HL-60/S4 treated with retinoic acid at 250 ng/mL for 4 days and 3 days (cell line): ENCODE measurements around the gene UBN2.
"Not testable (repeated sequence)": the region's sequence is repeated elsewhere in the genome, so short reads cannot be mapped to it uniquely, and the experiment has no call there.

Experiments used
- in situ Hi-C: fragments of 300-500 bp; cut with MboI; formaldehyde crosslinking; loops from 2 replicates; pipeline ENCODE4 v1.7.0; 2022; ENCODE audit warnings: low sequenced_read_pairs

UBN2 gene

DNA sequence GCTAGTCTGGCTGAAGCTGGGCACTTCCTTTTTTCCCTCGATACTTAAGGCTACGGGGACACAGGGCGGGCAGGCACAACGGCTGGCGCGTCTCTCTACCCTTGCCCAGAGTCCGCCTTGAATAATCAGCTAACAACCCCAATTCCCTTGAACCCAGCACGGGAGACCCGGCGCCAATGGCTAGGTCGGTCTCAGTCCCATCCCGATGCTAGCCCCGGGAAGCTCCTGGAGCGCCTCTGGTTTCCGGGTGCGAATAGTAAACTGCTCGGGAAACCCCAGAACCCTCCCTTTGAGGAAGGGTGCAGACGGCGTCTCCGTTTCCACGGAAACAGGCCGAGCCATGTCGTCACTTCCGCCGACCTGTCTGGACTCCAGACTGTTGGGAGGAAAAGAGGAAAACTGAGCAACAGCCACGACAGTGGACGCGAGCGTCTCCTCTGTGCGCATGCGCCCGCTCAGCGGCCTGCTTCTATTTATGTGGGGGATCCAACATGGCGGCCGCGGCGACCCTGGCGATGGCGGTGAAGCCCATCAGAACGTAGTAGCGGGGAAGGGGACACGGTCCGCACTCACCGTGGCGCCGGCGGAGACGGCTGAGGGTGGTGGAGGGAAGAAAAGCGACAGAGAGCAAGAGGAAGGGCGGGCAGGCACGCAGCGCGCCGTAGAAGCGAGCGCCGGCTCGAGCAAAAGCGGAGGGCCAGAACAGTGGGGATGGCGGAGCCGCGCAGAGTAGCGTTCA, at the start of gene UBN2:
TSS of gene UBN2 (plus strand) at position 464 of the 739 bp plus-strand sequence. CDS start at position 712, 248 bp downstream.
- in situ Hi-C loops = no loop called here

DNA sequence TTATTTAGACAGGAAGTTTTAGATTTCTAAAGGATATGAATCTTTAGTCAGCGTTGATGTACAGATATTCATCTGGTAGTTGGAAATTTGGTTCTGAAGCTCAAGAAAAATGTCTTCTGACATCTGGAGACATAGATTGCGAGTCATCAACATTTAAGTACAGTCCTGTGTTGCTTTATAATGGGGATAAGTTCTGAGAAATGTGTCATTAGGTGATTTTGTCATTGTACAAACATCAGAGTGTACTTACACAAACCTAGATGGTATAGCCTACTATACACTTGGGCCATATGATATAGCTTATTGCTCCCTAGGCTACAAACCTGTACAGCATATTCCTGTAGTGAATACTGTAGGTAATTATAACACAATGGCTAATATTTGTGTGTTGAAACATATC, 49.6 kb upstream of the UBN2 start:
- in situ Hi-C loops = no loop called here

DNA sequence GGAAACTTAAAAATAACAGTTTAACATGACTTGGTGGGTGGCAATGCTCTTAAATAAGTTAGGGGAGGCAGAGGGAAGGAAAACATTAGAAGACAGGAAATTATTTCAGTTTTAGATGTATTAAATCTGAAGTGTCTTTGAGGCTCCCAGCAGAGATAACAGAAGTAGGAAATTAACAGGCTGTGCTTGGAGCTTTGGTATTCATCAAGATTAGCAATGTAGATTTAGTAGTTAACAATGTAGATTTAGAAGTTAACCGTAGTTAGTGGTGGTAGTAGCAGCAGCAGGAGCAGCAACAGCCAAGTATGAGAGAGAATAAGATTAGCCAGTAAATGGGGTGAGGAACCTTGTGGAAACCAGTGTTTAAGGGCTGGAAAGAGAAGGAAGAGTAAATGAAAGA, 48.7 kb upstream of the UBN2 start:
- in situ Hi-C loops = no loop called here

DNA sequence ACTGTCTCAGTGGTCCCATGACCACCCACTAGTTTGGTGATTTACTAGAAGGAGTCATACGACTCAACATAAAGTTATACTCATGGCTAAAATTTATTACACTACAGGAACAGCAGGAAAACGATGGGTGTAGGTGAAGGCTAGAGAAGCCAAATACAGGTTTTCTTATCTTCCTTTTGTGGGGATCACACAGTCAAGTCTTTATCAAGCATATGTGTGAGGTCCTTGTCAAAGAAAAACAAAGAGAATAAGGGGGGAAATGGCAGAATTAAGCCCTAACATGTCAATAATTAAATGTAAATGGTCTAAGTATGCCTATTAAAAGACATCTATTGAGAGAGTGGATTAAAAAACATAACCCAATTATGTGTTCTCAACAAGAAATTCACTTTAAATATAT, 47.8 kb upstream of the UBN2 start:
- in situ Hi-C loops = no loop called here

DNA sequence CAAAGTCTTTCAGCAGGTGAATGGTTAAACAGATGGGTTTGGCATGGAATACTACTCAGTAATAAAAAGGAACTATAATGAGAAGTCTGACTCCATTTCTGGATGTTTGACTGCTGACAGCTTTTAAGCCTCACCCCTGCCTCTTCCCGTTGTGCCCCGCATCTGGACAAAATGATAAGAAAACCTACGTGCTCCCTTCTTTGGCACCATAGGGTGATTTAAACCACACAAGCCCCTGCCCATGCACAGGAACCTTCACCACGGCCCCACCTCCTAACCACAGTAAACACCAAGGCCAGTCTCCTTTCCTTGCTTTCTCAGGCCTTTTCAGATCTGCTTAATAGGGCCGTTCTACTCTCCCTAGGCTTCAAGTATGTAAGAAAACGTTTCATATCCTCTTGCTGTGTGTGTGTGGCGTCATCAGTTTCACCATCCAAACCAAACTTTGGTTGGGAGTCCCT, 47.1 kb upstream of the UBN2 start:
- in situ Hi-C loops = no loop called here

DNA sequence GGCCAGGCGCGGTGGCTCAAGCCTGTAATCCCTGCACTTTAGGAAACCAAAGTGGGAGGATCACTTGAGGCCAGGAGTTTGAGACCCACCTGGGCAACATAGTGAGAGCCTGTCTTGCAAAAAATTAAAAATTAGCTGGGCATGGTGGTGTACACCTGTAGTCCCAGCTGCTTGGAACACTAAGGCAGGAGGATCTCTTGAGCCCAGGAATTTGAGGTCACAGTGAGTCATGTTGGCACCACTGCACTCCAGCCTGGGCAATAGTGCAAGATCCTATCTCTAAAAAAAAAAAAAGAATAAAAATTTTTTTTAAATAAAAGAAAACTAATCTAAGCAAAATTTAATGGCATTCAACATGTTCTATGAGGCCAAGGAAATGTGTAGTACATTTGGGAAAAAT, 44.9 kb upstream of the UBN2 start:
- in situ Hi-C loops = no loop called here

DNA sequence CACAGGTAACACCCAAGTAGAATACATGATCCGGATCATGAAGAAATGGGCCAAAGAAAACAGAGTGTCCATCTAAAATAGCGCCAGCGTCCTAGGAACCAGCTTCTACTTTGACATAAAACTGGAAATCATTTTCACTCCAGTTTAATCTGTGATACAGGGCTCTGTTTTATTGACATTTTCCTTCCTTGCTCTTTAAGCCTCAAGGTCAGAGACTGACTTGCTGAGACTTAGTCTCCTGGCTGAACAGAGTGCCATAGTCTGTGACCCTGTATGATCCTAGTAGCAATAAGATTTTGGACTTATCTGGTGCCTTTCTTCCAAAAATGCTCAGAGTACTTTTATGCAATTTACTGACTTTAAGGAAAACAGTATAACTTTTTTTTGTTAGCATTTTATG, 41.7 kb upstream of the UBN2 start:
- in situ Hi-C loops = no loop called here

DNA sequence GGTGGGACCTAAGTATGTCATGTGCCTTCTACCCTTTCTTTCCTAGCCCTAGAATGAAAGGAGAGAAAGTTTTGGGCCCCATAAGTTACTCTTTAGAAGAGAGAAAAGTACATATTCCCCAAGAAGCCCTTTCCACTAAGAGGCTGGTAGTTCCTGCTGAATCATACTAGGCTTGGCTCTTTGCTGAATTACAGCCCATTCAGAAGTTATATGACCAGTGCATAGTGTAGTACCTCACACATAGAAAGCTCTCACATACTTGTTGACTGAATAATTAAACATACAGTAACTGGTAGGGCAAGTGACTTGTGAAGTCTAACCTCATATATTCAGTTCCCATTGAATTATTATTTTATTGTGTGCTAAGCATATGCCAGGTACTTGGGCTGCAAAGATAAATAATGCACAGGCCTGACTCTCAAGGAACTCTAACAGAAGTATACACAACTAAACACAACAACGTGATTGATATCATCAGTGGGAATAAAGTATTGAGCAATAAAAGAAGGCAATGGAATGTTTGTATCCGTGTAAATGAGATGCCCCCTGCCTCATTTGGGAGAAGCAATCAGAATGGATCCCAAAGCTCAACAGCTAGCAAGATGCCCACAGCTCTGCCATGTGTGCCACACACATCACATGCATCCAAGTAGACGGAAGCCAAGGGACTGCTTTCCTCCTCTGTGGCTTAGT, 38.9 kb upstream of the UBN2 start:
- in situ Hi-C loops = no loop called here

DNA sequence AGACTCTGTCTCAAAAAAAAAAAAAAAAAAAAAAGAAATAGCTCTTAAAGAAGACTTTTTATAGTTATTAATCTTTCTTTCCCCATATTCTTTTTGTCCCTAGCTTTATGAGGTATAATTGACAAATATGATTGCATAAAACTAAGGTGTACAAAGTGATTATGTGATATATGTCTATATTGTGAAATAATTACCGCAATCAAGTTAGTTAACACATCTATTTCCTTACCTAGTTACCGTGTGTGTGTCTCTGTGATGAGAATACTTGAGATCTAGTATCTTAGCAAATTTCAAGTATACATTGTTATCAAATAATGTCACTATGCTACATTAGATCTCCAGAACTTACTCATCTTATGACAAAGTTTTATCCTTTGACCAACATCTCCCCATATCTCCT, 30.7 kb upstream of the UBN2 start:
- in situ Hi-C loops = no loop called here

DNA sequence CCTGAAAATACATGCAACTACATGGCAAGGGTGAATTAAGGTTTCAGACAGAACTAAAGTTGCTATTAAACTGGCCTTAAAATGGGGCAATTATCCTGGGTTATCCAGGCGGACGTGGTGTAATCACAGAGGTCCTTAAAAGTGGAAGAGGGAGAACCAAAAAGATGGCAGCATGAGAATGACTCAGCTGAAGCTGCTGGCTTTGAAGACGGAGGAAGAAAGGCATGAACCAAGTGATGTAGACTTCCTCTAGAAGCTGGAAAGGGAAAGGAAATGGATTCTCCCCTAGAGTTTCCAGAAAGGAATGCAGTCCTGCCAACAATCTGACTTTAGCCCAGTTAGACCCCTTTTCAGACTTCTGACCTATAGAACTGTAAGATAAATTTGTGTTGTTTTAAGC, 27.0 kb upstream of the UBN2 start:
- in situ Hi-C loops = no loop called here

DNA sequence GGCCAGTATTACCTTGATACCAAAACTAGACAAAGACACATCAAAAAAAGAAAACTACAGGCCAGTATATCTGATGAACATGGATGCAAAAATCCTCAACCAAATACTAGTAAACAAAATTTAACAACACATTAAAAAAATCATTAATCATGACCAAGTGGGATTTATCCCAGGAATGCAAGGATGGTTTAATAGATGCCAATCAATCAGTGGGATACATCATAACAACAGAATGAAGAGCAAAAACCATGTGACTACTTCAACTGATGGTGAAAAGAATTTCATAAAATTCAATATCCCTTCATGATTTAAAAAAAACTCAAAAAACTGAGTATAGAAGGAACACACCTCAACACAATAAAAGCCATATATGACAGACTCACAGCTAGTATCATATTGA, 25.2 kb upstream of the UBN2 start:
- in situ Hi-C loops = no loop called here

DNA sequence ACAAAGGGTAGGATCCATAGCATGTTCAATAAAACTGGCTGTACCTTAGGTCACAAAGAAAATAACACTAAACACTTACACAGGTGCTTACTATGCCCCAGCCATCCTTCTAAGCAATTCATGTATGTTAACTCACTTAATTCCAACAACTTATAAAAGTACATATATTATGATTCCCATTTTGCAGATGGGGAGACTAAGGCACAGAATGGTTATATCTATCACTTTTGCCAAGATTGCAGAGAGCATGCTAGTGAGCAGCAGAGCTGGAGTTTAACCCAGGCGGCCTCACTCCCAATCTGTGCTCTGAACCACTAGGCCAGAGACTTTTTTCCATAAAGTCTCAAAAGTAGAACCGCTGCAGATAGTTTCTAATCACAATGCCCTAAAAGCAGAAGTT, 18.9 kb upstream of the UBN2 start:
- in situ Hi-C loops = no loop called here

DNA sequence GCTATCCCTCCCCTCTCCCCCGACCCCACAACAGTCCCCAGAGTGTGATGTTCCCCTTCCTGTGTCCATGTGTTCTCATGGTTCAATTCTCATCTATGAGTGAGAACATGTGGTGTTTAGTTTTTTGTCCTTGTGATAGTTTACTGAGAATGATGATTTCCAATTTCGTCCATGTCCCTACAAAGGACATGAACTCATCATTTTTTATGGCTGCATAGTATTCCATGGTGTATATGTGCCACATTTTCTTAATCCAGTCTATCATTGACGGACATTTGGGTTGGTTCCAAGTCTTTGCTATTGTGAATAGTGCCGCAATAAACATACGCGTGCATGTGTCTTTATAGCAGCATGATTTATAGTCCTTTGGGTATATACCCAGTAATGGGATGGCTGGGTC, 17.5 kb upstream of the UBN2 start:
- in situ Hi-C loops = not testable (repeated sequence)

DNA sequence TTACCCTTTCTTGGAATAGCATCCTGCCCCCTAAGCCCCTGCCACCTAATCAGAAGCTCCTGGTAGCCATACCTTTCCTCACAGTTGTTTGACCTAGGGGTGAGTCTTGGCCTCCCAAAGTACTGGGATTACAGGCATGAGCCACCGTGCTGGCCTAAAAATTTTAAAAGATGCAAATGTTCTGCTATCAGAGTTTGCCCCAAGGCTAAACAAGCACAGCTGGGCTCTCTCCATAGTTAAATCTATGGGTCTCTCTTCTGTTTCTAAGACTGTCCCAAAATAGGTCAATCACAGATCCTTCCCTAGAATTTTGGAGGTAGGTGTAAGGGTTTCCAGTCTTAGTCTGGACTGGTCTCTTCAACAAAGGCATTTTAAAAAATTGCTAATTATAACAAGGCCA, 12.9 kb upstream of the UBN2 start:
- in situ Hi-C loops = no loop called here

DNA sequence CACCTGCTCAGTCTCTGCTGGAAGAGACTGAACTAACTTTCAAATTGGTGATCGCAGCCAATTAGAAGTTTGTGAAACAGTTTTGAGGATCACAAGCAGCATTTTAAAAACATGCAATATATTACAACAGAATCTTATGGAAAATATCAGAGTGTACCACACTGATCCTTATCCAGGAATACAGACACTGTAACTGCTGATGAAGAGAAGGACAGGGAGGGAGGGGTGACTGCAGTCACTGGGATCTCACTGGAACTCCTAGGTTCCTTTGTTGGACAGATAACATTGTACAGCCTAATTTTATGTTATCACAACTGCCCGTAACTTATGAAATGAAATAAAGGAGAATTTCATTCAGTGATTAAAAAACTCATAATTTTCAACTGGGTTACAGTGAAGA, 6.8 kb upstream of the UBN2 start:
- in situ Hi-C loops = no loop called here

DNA sequence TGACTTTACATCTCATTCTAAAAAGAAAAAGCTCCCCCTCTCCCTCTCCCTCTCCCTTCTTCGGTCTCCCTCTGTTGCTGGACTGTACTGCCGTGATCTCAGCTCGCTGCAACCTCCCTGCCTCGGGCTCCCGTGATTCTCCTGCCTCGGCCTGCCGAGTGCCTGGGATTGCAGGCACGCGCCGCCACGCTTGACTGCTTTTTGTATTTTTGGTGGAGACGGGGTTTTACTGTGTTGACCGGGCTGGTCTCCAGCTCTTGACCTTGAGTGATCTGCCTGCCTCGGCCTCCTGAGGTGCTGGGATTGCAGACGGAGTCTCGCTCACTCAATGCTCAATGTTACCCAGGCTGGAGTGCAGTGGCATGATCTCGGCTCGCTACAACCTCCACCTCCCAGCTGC, 6.2 kb upstream of the UBN2 start:
- in situ Hi-C loops = not testable (repeated sequence)

DNA sequence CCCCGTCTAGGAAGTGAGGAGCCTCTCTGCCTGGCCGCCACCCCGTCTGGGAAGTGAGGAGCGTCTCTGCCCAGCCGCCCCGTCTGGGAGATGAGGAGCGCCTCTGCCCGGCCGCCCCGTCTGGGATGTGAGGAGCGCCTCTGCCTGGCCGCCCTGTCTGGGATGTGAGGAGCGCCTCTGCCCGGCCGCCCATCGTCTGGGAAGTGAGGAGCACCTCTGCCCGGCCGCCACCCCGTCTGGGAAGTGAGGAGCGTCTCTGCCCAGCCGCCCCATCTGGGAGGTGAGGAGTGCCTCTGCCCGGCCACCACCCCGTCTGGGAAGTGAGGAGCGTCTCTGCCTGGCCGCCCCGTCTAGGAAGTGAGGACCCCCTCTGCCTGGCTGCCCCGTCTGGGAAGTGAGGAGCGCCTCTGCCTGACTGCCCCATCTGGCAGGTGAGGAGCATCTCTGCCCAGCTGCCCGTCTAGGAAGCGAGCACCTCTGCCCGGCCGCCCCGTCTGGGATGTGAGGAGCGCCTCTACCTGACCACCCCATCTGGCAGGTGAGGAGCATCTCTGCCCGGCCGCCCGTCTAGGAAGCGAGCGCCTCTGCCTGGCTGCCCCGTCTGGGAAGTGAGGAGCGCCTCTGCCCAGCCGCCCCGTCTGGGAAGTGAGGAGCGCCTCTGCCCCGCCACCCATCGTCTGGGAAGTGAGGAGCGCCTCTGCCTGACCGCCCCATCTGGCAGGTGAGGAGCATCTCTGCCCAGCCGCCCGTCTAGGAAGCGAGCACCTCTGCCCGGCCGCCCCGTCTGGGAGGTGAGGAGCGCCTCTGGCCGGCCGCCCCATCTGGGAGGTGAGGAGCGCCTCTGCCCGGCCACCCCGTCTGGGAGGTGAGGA, 5.5 kb upstream of the UBN2 start:
- in situ Hi-C loops = not testable (repeated sequence)

DNA sequence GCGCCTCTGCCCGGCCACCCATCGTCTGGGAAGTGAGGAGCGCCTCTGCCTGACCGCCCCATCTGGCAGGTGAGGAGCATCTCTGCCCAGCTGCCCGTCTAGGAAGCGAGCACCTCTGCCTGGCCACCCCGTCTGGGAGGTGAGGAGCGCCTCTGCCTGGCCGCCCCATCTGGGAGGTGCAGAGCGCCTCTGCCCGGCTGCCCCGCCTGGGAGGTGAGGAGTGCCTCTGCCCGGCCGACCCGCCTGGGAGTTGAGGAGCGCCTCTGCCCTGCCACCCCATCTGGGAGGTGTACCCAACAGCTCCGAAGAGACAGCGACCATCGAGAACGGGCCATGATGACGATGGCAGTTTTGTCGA, 4.9 kb upstream of the UBN2 start:
- in situ Hi-C loops = not testable (repeated sequence)

DNA sequence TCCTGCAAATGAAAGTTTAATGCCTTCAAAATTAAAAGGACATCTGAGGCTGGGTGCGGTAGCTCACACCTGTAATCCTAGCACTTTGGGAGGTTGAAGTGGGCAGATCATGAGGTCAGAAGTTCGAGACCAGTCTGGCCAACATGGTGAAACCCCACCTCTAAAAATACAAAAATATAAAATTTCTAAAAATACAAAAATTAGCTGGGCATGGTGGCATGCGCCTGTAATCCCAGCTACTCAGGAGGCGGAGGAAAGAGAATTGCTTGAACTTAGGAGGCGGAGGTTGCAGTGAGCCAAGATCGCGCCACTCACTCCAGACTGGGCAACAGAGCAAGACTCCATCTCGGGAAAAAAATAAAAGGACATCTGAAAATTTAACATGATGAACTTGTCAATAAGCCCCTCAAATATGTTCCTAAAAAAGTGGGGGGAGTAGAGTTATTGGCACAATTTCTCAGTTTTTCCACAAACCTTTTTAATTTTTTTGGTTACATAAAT, 4.0 kb upstream of the UBN2 start:
- in situ Hi-C loops = not testable (repeated sequence)

DNA sequence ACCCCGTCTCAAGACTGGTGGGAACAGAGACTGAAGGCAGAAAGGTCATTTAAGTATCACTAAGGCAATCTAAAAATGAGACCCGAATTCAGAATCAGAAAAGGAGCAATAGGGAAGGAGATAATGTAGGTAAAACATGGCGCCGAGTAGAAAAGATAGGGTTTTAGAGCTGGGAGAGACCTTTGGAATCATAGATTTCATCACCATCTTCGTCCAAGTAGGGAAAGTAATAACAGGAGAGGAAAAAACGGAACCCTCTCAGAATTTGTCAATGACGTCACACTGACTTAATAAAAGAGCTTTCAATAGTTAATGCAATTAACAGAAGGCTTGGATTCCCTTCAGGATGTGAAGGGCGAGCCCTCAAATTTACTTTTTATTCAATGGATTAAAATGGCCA, 1.0 kb upstream of the UBN2 start:
- in situ Hi-C loops = no loop called here

DNA sequence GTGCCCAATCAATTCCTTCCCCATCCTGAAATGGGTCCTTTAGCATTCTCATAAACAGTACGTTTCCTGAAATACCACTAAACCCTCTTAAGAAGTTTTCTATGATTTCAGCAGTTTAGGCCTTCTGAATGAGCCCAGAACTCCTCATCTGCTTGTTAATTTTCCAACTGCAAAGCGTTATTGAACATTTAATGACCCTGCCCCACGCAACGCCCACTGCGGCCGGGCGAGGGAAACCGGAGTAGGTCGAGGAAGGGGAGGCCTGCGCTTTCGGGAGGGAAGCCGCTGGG, 608 bp upstream of the UBN2 start:
- in situ Hi-C loops = no loop called here
